ENCODE measurements around the gene CALHM3.

- no peak for TF ChIP-seq CTCF (IDR thresholded peaks at IDR 0.05)
- no peak for TF ChIP-seq POLR2AphosphoS5 (IDR thresholded peaks at IDR 0.05; ENCODE audit: insufficient read depth in 1 of 2, low read depth in 1 of 2)
Measured at GRCh38 chr10:103480521-103480920, 1.5 kb upstream of the CALHM3 start.
